Endothelial cell (in vitro differentiated cells): ENCODE results near the gene BANK1. TPM values are rescaled to one million over a fixed set of nuclear protein-coding genes. Genes with fewer than 3 reads are reported as not detected.

ENCODE experiments used
- DNase-seq: peaks from one replicate; pipeline ENCODE4 v3.0.0; 2021; ENCODE audit warnings: low spot score
- H3K27ac Mint-ChIP-seq: one replicate; pipeline ENCODE4 v1.8.0; 2021; ENCODE audit warnings: mixed read lengths, inconsistent platforms; ENCODE audit not compliant: unreplicated experiment
- H3K27me3 Mint-ChIP-seq: one replicate; pipeline ENCODE4 v1.8.0; 2021; ENCODE audit warnings: mild to moderate bottlenecking, moderate library complexity, mixed read lengths, inconsistent platforms; ENCODE audit not compliant: unreplicated experiment
- H3K36me3 Mint-ChIP-seq: one replicate; pipeline ENCODE4 v1.8.0; 2021; ENCODE audit warnings: mild to moderate bottlenecking, low read depth, mixed read lengths, inconsistent platforms; ENCODE audit not compliant: unreplicated experiment
- H3K4me1 Mint-ChIP-seq: one replicate; pipeline ENCODE4 v1.8.0; 2021; ENCODE audit warnings: mild to moderate bottlenecking, mixed read lengths, inconsistent platforms; ENCODE audit not compliant: unreplicated experiment
- H3K4me3 Mint-ChIP-seq: one replicate; pipeline ENCODE4 v1.8.0; 2021; ENCODE audit warnings: mild to moderate bottlenecking, mixed read lengths, inconsistent platforms; ENCODE audit not compliant: unreplicated experiment
- H3K9me3 Mint-ChIP-seq: one replicate; pipeline ENCODE4 v1.8.0; 2021; ENCODE audit warnings: mixed read lengths, inconsistent platforms; ENCODE audit not compliant: unreplicated experiment
- total RNA-seq: library from RNA; stranded (reverse); fragmentation: NEBNext Ultra II Directional; extraction: Animal tissue kit (Norgen Biotek cat#: 25700); gene quantifications from one replicate; pipeline ENCODE4 v1.2.1, GENCODE V29; 2021; ENCODE audit not compliant: unreplicated experiment
- TF ChIP-seq, protein P1 (sequence below): fragments of 200-600 bp; sonication (generic); IDR thresholded peaks from one replicate; pipeline ENCODE4 v1.5.0; 2021; ENCODE audit warnings: antibody characterized with exemption; ENCODE audit not compliant: unreplicated experiment

The BANK1 gene
- total RNA-seq, 1 donor from 2014 or later = 3.7 TPM

DNA sequence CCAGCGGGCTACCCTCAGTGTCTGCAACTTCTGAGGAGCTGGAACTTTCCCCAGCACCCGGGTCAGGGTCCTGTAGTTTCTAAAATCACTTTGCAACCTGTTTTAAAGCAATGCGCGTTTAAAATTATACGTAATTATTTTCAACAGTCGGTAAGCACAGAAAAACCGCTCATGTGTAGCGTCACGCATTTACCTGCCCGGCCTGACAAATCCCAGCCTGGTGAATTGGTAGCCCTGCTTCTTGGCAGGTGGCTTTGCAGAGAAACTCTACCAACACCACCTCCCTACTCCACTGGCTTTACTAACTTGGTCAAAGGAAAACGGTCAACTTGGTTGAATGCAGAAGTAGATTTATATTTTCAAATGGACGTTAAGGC lies 640 bp downstream of the BANK1 start:
- H3K36me3 Mint-ChIP-seq = peaks cover 4% of the 10 kb centered on the region

DNA sequence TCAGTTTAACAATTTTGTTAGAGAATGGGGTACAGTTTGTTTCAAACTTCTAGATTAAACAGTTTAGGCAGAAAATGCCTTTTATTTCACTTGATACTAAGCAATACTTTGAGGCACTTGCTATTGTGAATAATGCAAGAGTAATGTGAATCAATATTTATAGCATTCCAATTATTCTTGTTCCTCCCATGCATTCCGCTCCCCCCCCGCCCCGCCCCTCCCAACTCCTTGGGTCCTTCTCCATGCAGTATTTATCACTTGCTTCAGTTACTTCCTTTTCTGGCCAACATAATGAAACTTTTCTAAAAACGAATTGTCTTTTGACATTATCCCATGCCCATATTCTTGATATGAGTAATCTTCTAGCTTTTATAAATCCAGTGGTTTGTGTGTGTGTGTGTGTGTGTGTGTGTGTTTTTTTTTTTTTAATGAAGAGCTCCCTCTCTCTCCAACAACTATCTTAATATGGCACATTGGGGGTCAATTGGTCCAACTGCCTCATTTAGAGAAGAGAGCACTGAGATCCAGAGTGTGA lies 1.6 kb downstream of the BANK1 start:
- Mint-ChIP-seq H3K36me3 (peaks cover 3% of the 10 kb centered on the region), H3K27ac (no peak overlapping the region), H3K9me3 (no peaks in the 10 kb centered on the region), H3K4me1 (peaks cover 7% of the 10 kb centered on the region), H3K4me3 (no peak overlapping the region), H3K27me3 (peaks cover 3% of the 10 kb centered on the region)
- no peak for DNase-seq
- TF ChIP-seq, protein P1, sequence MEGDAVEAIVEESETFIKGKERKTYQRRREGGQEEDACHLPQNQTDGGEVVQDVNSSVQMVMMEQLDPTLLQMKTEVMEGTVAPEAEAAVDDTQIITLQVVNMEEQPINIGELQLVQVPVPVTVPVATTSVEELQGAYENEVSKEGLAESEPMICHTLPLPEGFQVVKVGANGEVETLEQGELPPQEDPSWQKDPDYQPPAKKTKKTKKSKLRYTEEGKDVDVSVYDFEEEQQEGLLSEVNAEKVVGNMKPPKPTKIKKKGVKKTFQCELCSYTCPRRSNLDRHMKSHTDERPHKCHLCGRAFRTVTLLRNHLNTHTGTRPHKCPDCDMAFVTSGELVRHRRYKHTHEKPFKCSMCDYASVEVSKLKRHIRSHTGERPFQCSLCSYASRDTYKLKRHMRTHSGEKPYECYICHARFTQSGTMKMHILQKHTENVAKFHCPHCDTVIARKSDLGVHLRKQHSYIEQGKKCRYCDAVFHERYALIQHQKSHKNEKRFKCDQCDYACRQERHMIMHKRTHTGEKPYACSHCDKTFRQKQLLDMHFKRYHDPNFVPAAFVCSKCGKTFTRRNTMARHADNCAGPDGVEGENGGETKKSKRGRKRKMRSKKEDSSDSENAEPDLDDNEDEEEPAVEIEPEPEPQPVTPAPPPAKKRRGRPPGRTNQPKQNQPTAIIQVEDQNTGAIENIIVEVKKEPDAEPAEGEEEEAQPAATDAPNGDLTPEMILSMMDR = no peak

More for the DNA sequence above, 640 bp downstream of the BANK1 start:
- TF ChIP-seq, protein P1 = no peak
- no peak for DNase-seq
- H3K9me3 Mint-ChIP-seq = no peaks in the 10 kb centered on the region
- no peak overlapping the region for H3K27ac Mint-ChIP-seq
- peak overlapping the region; percentile 77 for H3K4me3 Mint-ChIP-seq
- peaks cover 3% of the 10 kb centered on the region for H3K27me3 Mint-ChIP-seq
- peaks cover 7% of the 10 kb centered on the region for H3K4me1 Mint-ChIP-seq

DNA sequence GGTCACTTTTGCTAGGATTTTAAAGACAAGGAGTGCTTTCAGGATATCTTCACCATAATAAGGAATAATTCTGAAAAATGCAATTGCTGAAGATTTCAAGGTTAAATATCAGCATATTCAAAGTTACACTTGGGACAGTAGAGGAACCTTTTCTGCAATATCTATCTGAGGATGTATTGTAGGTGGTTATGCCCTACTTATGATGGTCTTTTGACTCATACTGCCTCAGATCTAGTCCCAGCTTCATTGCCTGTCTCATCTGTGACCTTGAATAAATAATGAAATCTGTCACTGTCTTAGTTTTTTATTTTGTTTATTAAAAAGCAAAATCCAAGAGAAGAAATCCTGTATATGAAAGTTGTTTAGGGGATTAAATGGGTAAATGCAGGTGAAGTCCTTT lies 2.9 kb downstream of the BANK1 start:
- H3K27ac Mint-ChIP-seq = no peak overlapping the region
- no peaks in the 10 kb centered on the region for H3K36me3 Mint-ChIP-seq
- DNase-seq = no peak
- no peaks in the 10 kb centered on the region for H3K9me3 Mint-ChIP-seq
- peaks cover 3% of the 10 kb centered on the region for H3K27me3 Mint-ChIP-seq
- TF ChIP-seq, protein P1 = no peak
- no peak overlapping the region for H3K4me3 Mint-ChIP-seq
- peaks cover 5% of the 10 kb centered on the region for H3K4me1 Mint-ChIP-seq

DNA sequence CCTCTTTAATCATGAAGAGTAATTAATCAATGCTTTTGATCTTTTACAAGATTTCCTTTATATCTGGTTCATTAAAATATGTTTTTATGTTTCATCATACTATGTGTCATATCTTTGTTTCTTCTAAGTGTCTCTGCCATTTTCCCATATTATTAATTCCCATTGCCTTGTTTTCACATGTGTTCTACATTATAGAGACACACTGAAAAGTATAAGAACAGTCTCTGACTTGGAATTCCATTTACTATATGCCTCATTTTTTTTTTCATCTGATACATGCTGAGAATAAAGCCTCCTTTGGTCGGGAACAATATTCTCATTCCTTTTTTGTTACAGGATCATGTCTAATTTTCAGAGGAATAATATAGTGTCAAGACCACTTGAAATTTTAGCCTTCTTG lies 4.3 kb downstream of the BANK1 start:
- DNase-seq = no peak
- H3K4me3 Mint-ChIP-seq = no peak overlapping the region
- no peaks in the 10 kb centered on the region for H3K36me3 Mint-ChIP-seq
- peaks cover 5% of the 10 kb centered on the region for H3K4me1 Mint-ChIP-seq
- H3K9me3 Mint-ChIP-seq = no peaks in the 10 kb centered on the region
- TF ChIP-seq, protein P1 = no peak
- no peak overlapping the region for H3K27ac Mint-ChIP-seq
- H3K27me3 Mint-ChIP-seq = peaks cover 3% of the 10 kb centered on the region

DNA sequence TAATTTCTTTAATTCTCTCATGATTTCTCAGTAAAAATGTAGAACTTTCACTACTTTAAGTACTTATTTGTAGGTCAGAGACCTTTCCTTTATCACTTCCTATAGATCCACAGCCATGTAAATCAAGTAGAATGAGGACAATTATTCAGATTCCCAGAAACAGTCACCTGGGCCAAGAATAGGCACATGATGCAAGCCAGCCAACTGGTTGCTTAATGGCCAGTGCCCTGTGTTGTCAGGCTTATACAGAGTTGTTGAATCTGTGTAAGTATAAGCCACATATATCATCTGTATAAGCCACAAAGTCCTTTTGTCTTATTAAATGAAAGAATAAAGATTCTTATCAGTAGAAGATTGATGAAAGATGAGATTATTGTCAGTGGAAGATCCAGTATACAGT lies 5.2 kb downstream of the BANK1 start:
- TF ChIP-seq, protein P1 = no peak

More for the DNA sequence above, 5.2 kb downstream of the BANK1 start:
- no peak overlapping the region for H3K4me3 Mint-ChIP-seq
- DNase-seq = no peak
- H3K9me3 Mint-ChIP-seq = no peaks in the 10 kb centered on the region
- H3K36me3 Mint-ChIP-seq = no peaks in the 10 kb centered on the region
- no peaks in the 10 kb centered on the region for H3K4me1 Mint-ChIP-seq
- H3K27ac Mint-ChIP-seq = no peak overlapping the region
- H3K27me3 Mint-ChIP-seq = no peaks in the 10 kb centered on the region
